Tibial artery (tissue), 4 donors: ENCODE data around the gene OSBPL2.

ENCODE experiments used
- DNase-seq, 2 donors: peaks; one replicate each; pipeline ENCODE4 v3.0.0-alpha.2; 2019
- H3K27ac ChIP-seq, 2 donors: fragments of 200-600 bp; sonication (generic) in 1 of 2; 1 replicate in 1 of 2; 2 replicates in 1 of 2; pipeline ENCODE4 v1.5.1; 2018 to 2019; ENCODE audit warnings: mild to moderate bottlenecking in 1 of 2
- H3K27me3 ChIP-seq, 2 donors: fragments of 200-600 bp; sonication (generic) in 1 of 2; one replicate each; pipeline versions ENCODE4 v1.5.1 to v1.6.0; 2016 to 2019
- H3K36me3 ChIP-seq, 3 donors: fragments of 200-600 bp; sonication (generic) in 2 of 3; one replicate each; pipeline ENCODE4 v1.5.1; 2016 to 2019; ENCODE audit warnings: mild to moderate bottlenecking in 2 of 3
- H3K4me1 ChIP-seq, 4 donors: fragments of 200-600 bp; sonication (generic) in 2 of 4; 1 replicate in 3 of 4; 2 replicates in 1 of 4; pipeline ENCODE4 v1.5.1; 2016 to 2019
- H3K4me3 ChIP-seq, 2 donors: fragments of 200-600 bp; sonication (generic) in 1 of 2; 1 replicate in 1 of 2; 2 replicates in 1 of 2; pipeline ENCODE4 v1.5.1; 2018 to 2019; ENCODE audit warnings: mild to moderate bottlenecking in 2 of 2
- H3K9me3 ChIP-seq, 3 donors: fragments of 200-600 bp; sonication (generic) in 1 of 3; one replicate each; pipeline ENCODE4 v1.5.1; 2016 to 2019
- intact Hi-C: fragments of 100-400 bp; cut with DNase I; formaldehyde crosslinking; loops from one replicate; pipeline ENCODE4 v1.15.0; 2023; ENCODE audit warnings: low total_unique reads
- TF ChIP-seq, protein P1 (sequence below), 2 experiments: fragments of 200-600 bp in 1 of 2; fragments of 450-650 bp in 1 of 2; IDR thresholded peaks; one replicate each; pipeline ENCODE4 v1.5.1; 2017 to 2019; ENCODE audit warnings: antibody characterized with exemption in 2 of 2, mild to moderate bottlenecking in 1 of 2, moderate library complexity in 1 of 2

OSBPL2 gene

DNA sequence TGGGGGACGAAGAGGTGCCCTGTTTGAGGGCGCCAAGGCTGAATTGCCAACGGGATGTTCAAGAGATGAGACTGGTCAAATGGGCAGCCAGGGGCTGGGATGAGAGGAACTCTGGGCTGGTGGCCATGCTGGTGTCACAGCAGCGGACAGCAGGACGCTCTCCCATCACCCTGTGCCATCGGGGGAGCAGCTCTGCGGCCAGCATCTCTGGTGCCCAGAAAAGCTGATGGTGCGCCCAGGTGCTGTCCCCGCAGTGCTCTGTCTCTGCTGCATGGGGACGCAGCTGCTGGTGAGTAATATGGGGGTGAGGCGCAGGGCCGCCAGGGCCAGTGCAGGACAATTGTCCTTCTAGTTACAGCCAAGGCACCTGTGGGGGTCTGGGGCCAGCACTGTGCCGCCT is 13.3 kb upstream of the OSBPL2 start:
- peaks cover 0 to 83% of the 10 kb centered on the region in 2 donors for H3K27me3 ChIP-seq
- no peaks in the 10 kb centered on the region for H3K9me3 ChIP-seq
- intact Hi-C loops, result no loop called here
- no peaks in the 10 kb centered on the region for H3K36me3 ChIP-seq
- H3K4me3 ChIP-seq, result no peak overlapping the region
- H3K4me1 ChIP-seq, result peaks cover 0 to 11% (median 7%) of the 10 kb centered on the region in 4 donors
- TF ChIP-seq, protein P1, sequence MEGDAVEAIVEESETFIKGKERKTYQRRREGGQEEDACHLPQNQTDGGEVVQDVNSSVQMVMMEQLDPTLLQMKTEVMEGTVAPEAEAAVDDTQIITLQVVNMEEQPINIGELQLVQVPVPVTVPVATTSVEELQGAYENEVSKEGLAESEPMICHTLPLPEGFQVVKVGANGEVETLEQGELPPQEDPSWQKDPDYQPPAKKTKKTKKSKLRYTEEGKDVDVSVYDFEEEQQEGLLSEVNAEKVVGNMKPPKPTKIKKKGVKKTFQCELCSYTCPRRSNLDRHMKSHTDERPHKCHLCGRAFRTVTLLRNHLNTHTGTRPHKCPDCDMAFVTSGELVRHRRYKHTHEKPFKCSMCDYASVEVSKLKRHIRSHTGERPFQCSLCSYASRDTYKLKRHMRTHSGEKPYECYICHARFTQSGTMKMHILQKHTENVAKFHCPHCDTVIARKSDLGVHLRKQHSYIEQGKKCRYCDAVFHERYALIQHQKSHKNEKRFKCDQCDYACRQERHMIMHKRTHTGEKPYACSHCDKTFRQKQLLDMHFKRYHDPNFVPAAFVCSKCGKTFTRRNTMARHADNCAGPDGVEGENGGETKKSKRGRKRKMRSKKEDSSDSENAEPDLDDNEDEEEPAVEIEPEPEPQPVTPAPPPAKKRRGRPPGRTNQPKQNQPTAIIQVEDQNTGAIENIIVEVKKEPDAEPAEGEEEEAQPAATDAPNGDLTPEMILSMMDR (IDR thresholded peaks at IDR 0.05), result no peak
- no peak overlapping the region for H3K27ac ChIP-seq
- DNase-seq, result no peak

DNA sequence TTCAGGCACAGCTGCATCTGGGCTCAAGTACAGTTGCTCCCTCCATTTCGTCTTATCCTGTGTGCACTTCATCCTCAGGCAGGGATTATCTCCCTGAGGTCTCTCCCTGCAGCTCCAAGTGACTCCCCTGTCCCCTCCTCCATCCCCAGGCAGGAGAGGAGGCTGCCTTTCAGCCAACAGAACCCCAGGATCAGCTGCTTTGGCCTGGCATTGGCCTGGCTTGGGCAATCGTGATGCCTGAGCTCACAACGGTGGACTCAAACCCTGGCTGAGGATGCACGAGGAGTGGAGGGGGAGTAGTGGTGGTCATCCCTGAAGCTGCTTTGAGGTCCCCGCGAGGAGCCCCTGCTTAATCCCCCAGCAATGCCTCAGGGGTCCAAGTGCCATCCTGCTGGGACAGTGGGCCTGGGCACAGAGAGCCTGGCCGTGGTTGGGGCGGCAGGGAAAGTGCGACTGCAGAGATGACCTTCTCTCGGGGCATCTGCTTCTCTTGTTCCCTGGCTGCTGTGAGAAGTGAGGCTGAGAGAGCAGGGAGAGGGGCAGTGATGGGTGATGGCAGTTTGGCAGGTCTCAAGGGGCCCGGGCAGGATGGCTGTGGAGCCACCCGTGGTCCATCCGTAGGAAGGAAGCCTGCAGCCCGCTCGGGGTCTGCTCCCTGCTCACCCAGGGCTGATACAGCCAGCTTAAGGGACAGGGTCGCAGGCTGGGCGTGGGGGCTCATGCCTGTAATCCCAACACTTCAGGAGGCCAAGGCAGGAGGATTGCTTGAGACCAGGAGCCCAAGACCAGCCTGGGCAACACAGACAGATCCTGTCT is 12.3 kb upstream of the OSBPL2 start:
- DNase-seq, result no peak
- H3K27ac ChIP-seq, result no peak overlapping the region
- H3K9me3 ChIP-seq, result no peaks in the 10 kb centered on the region
- TF ChIP-seq, protein P1 (IDR thresholded peaks at IDR 0.05), result no peak
- H3K4me3 ChIP-seq, result no peak overlapping the region
- peaks cover 0 to 80% of the 10 kb centered on the region in 2 donors for H3K27me3 ChIP-seq
- H3K36me3 ChIP-seq, result no peaks in the 10 kb centered on the region
- intact Hi-C loops, result no loop called here
- peaks cover 0 to 3% (median 0%) of the 10 kb centered on the region in 4 donors for H3K4me1 ChIP-seq

DNA sequence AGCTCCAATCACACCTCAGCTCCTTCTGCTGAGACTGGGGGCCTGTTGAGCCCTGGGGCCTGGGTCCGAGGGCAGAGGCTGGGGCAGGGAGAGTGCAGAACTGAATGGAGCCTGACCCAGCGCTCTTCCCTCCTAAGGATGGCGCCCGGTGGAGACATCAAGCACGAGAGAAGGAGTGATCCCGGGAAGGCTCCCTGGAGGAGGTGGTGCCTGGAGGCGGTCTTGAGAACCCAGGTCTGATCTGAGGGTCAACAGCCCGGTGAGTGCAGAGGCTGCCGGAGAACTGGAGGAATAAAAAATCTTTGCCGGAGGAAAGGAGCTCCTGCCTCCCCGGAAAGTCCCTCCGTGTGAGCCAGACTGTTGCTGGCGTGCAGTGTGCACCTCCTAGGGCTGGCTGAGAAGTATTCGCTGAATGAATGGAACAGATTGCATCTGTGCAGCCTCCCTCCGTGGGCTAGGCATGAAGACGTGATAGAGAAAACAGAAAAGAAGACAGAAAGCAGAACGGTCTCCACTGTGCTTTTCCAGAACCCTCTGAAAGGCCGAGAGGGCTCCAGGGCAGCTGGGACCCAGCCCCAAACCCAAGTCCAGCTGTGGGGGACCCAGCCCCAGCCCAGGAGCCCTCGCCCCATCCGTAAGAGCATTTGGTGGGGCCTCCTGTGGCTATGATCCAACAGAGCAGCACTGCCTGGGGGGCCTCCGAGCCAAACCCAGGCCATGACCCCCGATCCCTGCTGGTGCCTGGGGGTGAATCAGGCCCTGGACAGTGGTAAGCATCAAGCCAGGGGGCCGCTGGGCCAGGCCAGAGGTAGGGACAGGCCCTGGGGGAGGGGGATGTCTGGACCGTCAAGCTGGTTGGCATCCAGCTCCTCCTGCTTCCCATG is 11.4 kb upstream of the OSBPL2 start:
- H3K9me3 ChIP-seq, result no peaks in the 10 kb centered on the region
- no peaks in the 10 kb centered on the region for H3K4me1 ChIP-seq
- DNase-seq, result no peak
- no peaks in the 10 kb centered on the region for H3K36me3 ChIP-seq
- TF ChIP-seq, protein P1 (IDR thresholded peaks at IDR 0.05), result no peak
- intact Hi-C loops, result no loop called here
- H3K4me3 ChIP-seq, result no peak overlapping the region
- no peak overlapping the region for H3K27ac ChIP-seq
- peaks cover 0 to 80% of the 10 kb centered on the region in 2 donors for H3K27me3 ChIP-seq

DNA sequence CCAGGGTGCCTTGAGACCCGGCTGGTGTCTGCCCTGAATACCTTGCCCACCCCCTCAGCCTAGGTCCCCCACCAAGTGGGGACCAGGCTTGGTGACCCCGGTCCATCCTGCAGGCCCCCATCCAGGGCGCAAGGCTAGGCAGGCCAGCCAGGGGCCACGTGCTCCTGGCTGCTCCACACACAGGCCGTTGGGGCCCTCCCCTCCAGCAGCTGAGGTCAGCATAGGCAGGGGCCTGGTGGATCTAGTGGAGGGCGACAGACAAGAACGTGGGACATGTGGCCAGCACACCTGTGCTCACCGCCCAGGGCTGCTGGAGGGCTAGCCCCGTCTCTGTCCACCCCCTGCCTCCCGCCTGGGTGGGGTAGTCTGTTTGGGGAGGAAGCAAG is 10.7 kb upstream of the OSBPL2 start:
- no peak for DNase-seq
- Histone ChIP-seq H3K36me3 (no peaks in the 10 kb centered on the region), H3K27me3 (peaks cover 0 to 80% of the 10 kb centered on the region in 2 donors), H3K9me3 (no peaks in the 10 kb centered on the region), H3K4me3 (no peak overlapping the region), H3K27ac (no peak overlapping the region), H3K4me1 (no peaks in the 10 kb centered on the region)
- intact Hi-C loops, result no loop called here
- TF ChIP-seq, protein P1 (IDR thresholded peaks at IDR 0.05), result no peak

DNA sequence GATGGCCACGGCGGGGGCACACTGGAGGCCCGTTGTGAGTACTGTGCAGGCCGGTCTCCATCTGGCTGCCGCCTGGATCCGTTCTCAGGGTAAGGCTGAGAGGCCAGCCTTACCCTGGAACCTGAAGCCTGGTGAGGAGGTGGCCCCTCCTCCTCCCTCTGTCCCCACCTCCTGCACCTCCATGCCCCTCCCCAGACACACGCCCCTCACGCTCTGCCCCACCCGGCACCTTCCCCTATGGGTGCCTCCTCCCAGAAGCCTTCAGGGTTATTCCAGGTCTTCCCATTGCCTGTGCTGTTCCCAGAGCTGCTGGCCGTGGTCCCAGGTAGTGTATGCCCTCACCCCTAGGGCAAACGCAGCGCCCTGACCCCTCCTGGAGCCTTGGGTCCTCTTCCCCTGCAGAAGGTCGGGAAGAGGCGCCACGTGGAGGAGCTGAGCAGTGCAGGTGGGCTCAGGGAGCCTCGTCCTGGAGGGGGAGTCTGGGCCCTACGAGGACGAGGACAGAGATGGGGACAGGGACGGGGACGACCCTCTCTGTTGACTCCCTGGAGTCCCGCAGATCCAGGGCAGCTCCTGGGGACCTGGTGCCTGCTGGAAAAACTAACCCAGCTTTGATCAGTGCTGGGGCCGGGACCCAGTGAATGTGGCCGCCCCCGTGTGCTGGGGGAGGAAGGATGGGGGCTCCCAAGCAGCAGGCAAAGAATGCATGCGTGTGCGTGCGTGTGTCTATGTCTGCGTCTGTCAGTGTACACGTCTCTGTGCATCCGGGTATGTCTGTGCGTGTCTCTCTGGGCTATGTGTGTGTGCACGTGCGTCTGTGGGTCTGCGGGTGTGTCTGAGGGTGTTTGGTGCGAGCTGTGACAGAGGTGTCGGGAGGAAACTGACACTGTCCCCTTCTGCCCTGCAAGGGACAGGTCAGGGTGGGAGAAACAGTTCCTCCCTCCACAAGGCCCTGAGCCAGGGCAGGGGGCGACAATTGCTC is 10.1 kb upstream of the OSBPL2 start:
- H3K36me3 ChIP-seq, result no peaks in the 10 kb centered on the region
- no peaks in the 10 kb centered on the region for H3K4me1 ChIP-seq
- no peak overlapping the region for H3K27ac ChIP-seq
- H3K27me3 ChIP-seq, result peaks cover 0 to 80% of the 10 kb centered on the region in 2 donors
- intact Hi-C loops, result no loop called here
- TF ChIP-seq, protein P1 (IDR thresholded peaks at IDR 0.05), result no peak
- no peaks in the 10 kb centered on the region for H3K9me3 ChIP-seq
- no peak overlapping the region for H3K4me3 ChIP-seq
- no peak for DNase-seq
